ENCODE measurements around the gene FNDC10. TPM values are rescaled to one million over a fixed set of nuclear protein-coding genes. Genes with fewer than 3 reads are reported as not detected.

The FNDC10 gene
- total and polyA plus RNA-seq, 7 donors: 0.15 to 0.96 (median 0.63) TPM; not detected in 1

DNA sequence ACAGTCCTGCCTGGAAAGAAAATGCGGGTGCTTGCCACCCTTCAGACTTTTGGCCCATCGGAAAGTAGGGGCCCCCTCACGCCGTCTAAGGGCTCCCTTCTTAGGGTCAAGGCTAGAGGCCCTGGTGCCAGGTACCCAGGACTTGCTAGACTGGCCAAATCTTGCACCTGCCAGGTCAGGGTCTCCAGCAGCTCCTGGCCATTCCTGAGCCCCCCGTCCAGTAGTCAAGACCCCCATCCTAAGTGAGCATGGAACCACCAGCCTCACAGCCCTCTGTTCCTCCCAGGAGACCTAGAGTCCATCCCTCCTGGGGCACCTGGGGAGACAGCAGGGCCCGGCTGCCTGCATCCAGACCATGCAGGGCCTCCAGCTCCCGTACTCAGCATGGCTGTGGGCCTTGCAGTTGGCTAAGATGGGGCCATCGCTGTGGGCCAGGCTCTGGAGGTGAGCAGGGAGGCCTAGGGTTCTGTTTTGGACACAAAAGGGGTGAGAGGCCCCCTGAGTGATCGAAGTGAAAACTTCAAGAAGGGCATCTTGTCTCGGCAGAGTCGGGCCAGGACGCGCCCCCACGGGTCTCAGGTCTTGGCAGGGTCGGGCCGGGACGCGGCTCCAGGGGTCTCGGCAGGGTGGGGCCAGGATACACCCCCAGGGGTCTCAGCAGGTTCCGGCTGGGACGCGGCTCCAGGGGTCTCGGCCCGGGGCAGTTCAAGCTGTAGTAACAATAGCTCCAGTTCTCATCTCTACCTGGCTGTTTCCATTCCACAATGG, 5.9 kb downstream of the FNDC10 start:
- Histone ChIP-seq H3K27ac (no peak overlapping the region), H3K4me1 (peaks cover 7% of the 10 kb centered on the region), H3K36me3 (ENCODE audit: insufficient read depth in 1 of 2, low read depth in 1 of 2) (no peaks in the 10 kb centered on the region), H3K4me3 (no peak overlapping the region), H3K9me3 (no peaks in the 10 kb centered on the region), H3K27me3 (ENCODE audit: insufficient read depth in 3 of 3, low read length in 2 of 3) (peaks cover 0 to 15% (median 3%) of the 10 kb centered on the region in 3 donors)
- 79 to 81% (median 81%) methylated on average over 24 of the region's 24 CpGs for WGBS, 3 donors
- no peak for ATAC-seq
- DNase-seq: no peak
- TF ChIP-seq, protein P1, sequence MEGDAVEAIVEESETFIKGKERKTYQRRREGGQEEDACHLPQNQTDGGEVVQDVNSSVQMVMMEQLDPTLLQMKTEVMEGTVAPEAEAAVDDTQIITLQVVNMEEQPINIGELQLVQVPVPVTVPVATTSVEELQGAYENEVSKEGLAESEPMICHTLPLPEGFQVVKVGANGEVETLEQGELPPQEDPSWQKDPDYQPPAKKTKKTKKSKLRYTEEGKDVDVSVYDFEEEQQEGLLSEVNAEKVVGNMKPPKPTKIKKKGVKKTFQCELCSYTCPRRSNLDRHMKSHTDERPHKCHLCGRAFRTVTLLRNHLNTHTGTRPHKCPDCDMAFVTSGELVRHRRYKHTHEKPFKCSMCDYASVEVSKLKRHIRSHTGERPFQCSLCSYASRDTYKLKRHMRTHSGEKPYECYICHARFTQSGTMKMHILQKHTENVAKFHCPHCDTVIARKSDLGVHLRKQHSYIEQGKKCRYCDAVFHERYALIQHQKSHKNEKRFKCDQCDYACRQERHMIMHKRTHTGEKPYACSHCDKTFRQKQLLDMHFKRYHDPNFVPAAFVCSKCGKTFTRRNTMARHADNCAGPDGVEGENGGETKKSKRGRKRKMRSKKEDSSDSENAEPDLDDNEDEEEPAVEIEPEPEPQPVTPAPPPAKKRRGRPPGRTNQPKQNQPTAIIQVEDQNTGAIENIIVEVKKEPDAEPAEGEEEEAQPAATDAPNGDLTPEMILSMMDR (IDR thresholded peaks at IDR 0.05): no peak
- intact Hi-C loops (cut with DNase I): no loop called here

DNA sequence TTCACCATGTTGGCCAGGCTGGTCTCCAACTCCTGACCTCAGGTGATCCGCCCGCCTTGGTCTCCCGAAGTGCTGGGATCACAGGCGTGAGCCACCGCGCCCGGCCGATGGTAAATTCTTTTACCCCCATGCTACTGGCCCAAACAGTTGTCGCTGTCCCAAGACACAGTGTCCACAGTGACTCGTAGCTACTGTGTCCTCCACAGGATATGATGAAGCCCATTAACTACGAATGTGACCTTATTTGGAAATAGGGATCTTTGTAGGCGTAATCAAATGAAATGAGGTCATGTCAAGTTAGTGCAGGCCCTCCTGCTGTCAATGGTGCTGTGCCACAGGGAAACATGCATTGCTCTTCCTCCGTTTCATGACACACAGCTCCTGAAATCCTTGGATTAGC, 8.5 kb downstream of the FNDC10 start:
- Histone ChIP-seq H3K27me3 (ENCODE audit: insufficient read depth in 3 of 3, low read length in 2 of 3) (peaks cover 0 to 13% (median 1%) of the 10 kb centered on the region in 3 donors), H3K4me1 (no peaks in the 10 kb centered on the region), H3K4me3 (no peak overlapping the region), H3K27ac (no peak overlapping the region), H3K36me3 (ENCODE audit: insufficient read depth in 1 of 2, low read depth in 1 of 2) (no peaks in the 10 kb centered on the region), H3K9me3 (no peaks in the 10 kb centered on the region)
- ATAC-seq (no peak), DNase-seq (no peak)
- 84 to 91% (median 86%) methylated on average over 12 to 13 of the region's 13 CpGs for WGBS, 3 donors
- intact Hi-C loops (cut with DNase I): no loop called here
- TF ChIP-seq, protein P1 (IDR thresholded peaks at IDR 0.05): no peak

DNA sequence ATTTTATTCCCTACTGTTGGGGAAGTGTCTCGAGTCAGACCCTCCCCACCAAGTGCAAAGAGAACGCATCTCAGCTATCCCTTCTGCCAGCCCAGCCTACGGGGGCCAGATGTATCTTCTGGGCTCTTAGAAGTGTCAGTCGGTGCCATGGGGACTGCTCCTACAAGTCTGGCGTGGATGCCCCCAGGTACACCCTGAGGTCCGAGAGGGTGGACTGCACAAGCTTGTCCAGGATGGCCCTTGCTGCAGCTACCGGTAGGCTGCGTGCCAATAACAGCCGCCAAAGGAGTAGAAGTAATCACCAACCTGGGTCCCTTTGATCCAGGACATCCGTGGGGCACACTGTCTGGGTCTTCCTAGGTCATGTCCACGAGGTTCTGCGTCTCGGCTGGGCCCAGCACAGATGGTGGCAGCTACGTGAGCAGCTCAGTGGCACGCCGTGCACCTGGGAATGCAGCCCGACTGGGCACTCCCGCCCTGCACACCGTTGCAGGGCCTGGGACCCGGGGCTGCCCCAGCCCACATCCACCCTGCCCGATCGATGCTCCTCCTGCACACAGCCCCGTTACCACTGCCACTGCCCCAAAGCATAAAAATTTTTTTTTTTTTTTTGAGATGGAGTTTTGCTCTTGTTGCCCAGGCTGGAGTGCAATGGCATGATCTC, 16.5 kb downstream of the FNDC10 start:
- Histone ChIP-seq H3K27ac (no peak overlapping the region), H3K9me3 (no peaks in the 10 kb centered on the region), H3K27me3 (ENCODE audit: insufficient read depth in 3 of 3, low read length in 2 of 3) (peaks cover 0 to 12% (median 2%) of the 10 kb centered on the region in 3 donors), H3K36me3 (ENCODE audit: insufficient read depth in 1 of 2, low read depth in 1 of 2) (no peaks in the 10 kb centered on the region), H3K4me3 (no peak overlapping the region), H3K4me1 (no peaks in the 10 kb centered on the region)
- intact Hi-C loops (cut with DNase I): no loop called here
- ATAC-seq (no peak), DNase-seq (no peak)
- TF ChIP-seq, protein P1 (IDR thresholded peaks at IDR 0.05): no peak
- WGBS, 3 donors: 75 to 80% (median 77%) methylated on average over 23 of the region's 23 CpGs

DNA sequence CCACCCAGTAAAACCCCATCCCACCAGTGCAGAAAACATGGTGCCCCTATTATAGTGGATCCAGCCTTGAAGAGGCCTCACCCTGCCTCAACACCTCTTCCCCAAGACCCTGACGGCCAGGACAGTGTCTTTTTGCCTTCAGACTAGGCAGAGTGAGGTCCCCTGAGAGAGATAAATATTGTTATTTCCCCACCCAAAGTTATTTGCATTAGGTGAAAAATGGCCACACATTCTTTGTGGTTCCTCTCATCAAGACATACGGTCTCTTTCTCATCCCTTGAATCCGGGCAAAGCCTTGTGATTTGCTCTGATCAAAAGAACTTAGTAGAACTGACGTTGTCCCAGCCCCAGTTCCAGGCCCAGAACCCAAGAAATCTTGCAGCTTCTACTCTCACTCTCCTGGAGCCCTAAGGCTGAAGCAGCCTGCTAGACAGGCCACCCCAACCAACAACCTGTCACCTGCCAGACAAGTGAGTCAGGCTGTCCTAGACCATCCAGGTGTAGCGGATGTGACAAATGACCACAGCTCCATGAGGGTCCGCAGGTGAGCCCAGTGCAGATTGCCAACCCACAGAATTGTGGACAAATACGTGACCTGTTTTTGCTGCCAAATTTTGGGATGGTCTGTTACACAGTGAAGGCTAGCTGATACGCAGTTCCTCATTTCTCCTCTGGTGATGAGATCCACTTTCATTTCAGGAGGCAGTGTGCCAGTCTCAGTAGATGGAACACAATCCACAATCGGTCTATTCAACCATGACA, 17.2 kb downstream of the FNDC10 start:
- H3K27me3 ChIP-seq (ENCODE audit: insufficient read depth in 3 of 3, low read length in 2 of 3): peaks cover 0 to 11% (median 2%) of the 10 kb centered on the region in 3 donors

More for the DNA sequence above, 17.2 kb downstream of the FNDC10 start:
- Histone ChIP-seq H3K4me1 (no peaks in the 10 kb centered on the region), H3K27ac (no peak overlapping the region), H3K4me3 (no peak overlapping the region), H3K36me3 (ENCODE audit: insufficient read depth in 1 of 2, low read depth in 1 of 2) (no peaks in the 10 kb centered on the region), H3K9me3 (no peaks in the 10 kb centered on the region)
- intact Hi-C loops (cut with DNase I): no loop called here
- 67 to 70% (median 69%) methylated on average over 9 of the region's 9 CpGs for WGBS, 3 donors
- TF ChIP-seq, protein P1 (IDR thresholded peaks at IDR 0.05): no peak
- no peak for ATAC-seq
- DNase-seq: no peak

Data from psoas muscle (tissue), 8 donors.